ENCODE results near the gene FTCD.
"Not testable (repeated sequence)": the region's sequence is repeated elsewhere in the genome, so short reads cannot be mapped to it uniquely, and the experiment has no call there.

FTCD gene

GRCh38 chr21:46148106-46148505, 7.3 kb downstream of the FTCD start:
- no peak overlapping the region for H3K9ac ChIP-seq (ENCODE audit: low read depth, low read length)
- no peaks in the 10 kb centered on the region for H4K20me1 ChIP-seq (ENCODE audit: insufficient read depth, low read length)
- no peaks in the 10 kb centered on the region for H3K9me3 ChIP-seq (ENCODE audit: insufficient read depth, low read length, severe bottlenecking)
- H3K36me3 ChIP-seq (ENCODE audit: insufficient read depth, low read length) = no peaks in the 10 kb centered on the region
- no peak overlapping the region for H3K4me2 ChIP-seq (ENCODE audit: insufficient read depth, low read length)
- H3K79me2 ChIP-seq (ENCODE audit: insufficient read depth, low read length) = no peaks in the 10 kb centered on the region
- H3K27ac ChIP-seq (ENCODE audit: low read length) = no peak overlapping the region
- H3K27me3 ChIP-seq (ENCODE audit: insufficient read depth, low read length, poor library complexity) = no peaks in the 10 kb centered on the region
- ATAC-seq (ENCODE audit: insufficient read depth, low read depth) (no peak), DNase-seq (no peak)
- TF ChIP-seq CTCF (IDR thresholded peaks at IDR 0.05; ENCODE audit: borderline replicate concordance, extremely low read depth, low read length, poor library complexity, severe bottlenecking) (no peak), EZH2 (IDR thresholded peaks at IDR 0.05; ENCODE audit: borderline replicate concordance, low read depth, low read length, severe bottlenecking) (no peak)
- no peak overlapping the region for H2AFZ ChIP-seq (ENCODE audit: low read depth, low read length)
- peaks cover 7% of the 10 kb centered on the region; the same call in 1 of the 2 replicates for H3K4me1 ChIP-seq (ENCODE audit: insufficient read depth, low read length)
- H3K4me3 ChIP-seq (ENCODE audit: low read depth in 1 of 2, low read length in 2 of 2) = no peak overlapping the region

- H4K20me1 ChIP-seq (ENCODE audit: insufficient read depth, low read length); H3K4me2 ChIP-seq (ENCODE audit: insufficient read depth, low read length); H3K4me3 ChIP-seq (ENCODE audit: low read depth in 1 of 2, low read length in 2 of 2); H3K9me3 ChIP-seq (ENCODE audit: insufficient read depth, low read length, severe bottlenecking); H3K4me1 ChIP-seq (ENCODE audit: insufficient read depth, low read length); H3K27ac ChIP-seq (ENCODE audit: low read length); H2AFZ ChIP-seq (ENCODE audit: low read depth, low read length); H3K79me2 ChIP-seq (ENCODE audit: insufficient read depth, low read length); H3K36me3 ChIP-seq (ENCODE audit: insufficient read depth, low read length); H3K9ac ChIP-seq (ENCODE audit: low read depth, low read length); H3K27me3 ChIP-seq (ENCODE audit: insufficient read depth, low read length, poor library complexity): not testable (repeated sequence)
- peak; percentile 68 for TF ChIP-seq CTCF (IDR thresholded peaks at IDR 0.05; ENCODE audit: borderline replicate concordance, extremely low read depth, low read length, poor library complexity, severe bottlenecking)
- peak; percentile 72 for ATAC-seq (ENCODE audit: insufficient read depth, low read depth)
- DNase-seq = peak; percentile 46
Measured at GRCh38 chr21:46147429-46147828, 8.0 kb downstream of the FTCD start.

- Histone ChIP-seq H3K4me1 (ENCODE audit: insufficient read depth, low read length) (peaks cover 7% of the 10 kb centered on the region; the same call in 1 of the 2 replicates), H3K9ac (ENCODE audit: low read depth, low read length) (no peak overlapping the region), H3K4me2 (ENCODE audit: insufficient read depth, low read length) (no peak overlapping the region), H3K27me3 (ENCODE audit: insufficient read depth, low read length, poor library complexity) (no peaks in the 10 kb centered on the region), H3K27ac (ENCODE audit: low read length) (no peak overlapping the region), H3K9me3 (ENCODE audit: insufficient read depth, low read length, severe bottlenecking) (no peaks in the 10 kb centered on the region), H2AFZ (ENCODE audit: low read depth, low read length) (no peak overlapping the region), H4K20me1 (ENCODE audit: insufficient read depth, low read length) (no peaks in the 10 kb centered on the region), H3K36me3 (ENCODE audit: insufficient read depth, low read length) (no peaks in the 10 kb centered on the region), H3K79me2 (ENCODE audit: insufficient read depth, low read length) (no peaks in the 10 kb centered on the region), H3K4me3 (ENCODE audit: low read depth in 1 of 2, low read length in 2 of 2) (no peak overlapping the region)
- ATAC-seq (ENCODE audit: insufficient read depth, low read depth) (no peak), DNase-seq (no peak)
- TF ChIP-seq CTCF (IDR thresholded peaks at IDR 0.05; ENCODE audit: borderline replicate concordance, extremely low read depth, low read length, poor library complexity, severe bottlenecking) (no peak), EZH2 (IDR thresholded peaks at IDR 0.05; ENCODE audit: borderline replicate concordance, low read depth, low read length, severe bottlenecking) (no peak)
Measured at GRCh38 chr21:46146856-46147255, 8.5 kb downstream of the FTCD start.

Data from DND-41 (cell line).